HepG2 (cell line): ENCODE data around the gene ANKRD52. TPM values are rescaled to one million over a fixed set of nuclear protein-coding genes. Genes with fewer than 3 reads are reported as not detected.
A peak's percentile ranks its signal among the peaks of the same experiment; 100 is the strongest.

Source experiments
- ATAC-seq: fragments of 200-7000 bp; cut with Tn5 transposase; 3 replicates; pipeline ENCODE4 v1.9.1; 2020; ENCODE audit warnings: mild to moderate bottlenecking, moderate library complexity
- BruUV-seq: library from RNA; stranded (reverse); fragments of 400-500 nt; replicated peaks from 2 replicates; lab custom pipeline; 2021; lab: Mats Ljungman, UMichigan
- CTCF ChIA-PET: fragments of 300-600 bp; formaldehyde crosslinking; extraction: SDS; loops from one replicate; lab custom pipeline; 2021; ENCODE audit warnings: low total read pairs, inconsistent platforms, low intra/inter-chr PET ratio; lab: Yijun Ruan, JAX
- POLR2A ChIA-PET: fragments of 350-600 bp; sonication (Branson Sonifier 250); formaldehyde crosslinking; loops from one replicate; lab custom pipeline; 2020; ENCODE audit warnings: antibody characterized with exemption, inconsistent platforms; lab: Yijun Ruan, JAX
- DNase-seq: peaks from one replicate; pipeline ENCODE4 v3.0.0-alpha.2; 2015; ENCODE audit warnings: low spot score
- FAIRE-seq: peaks from 3 replicates; lab custom pipeline; 2011; peaks lifted over from hg19 to GRCh38; lab: Jason Lieb, UNC
- H2AFZ ChIP-seq: one replicate; pipeline ENCODE4 v1.6.1; 2011; ENCODE audit warnings: low read length, inconsistent platforms
- H3K27ac ChIP-seq: fragments of 300-600 bp; 3 replicates; pipeline ENCODE4 v1.8.0; 2011; ENCODE audit warnings: mixed run types, mild to moderate bottlenecking, mixed read lengths, low read length, inconsistent platforms; ENCODE audit not compliant: insufficient read depth; ENCODE audit errors: extremely low read length
- H3K27me3 ChIP-seq, 2 experiments: fragments of 200-600 bp in 1 of 2; 2 replicates in 1 of 2; 3 replicates in 1 of 2; pipeline versions ENCODE4 v1.6.0 to v1.8.0; 2011; ENCODE audit warnings: low read length in 2 of 2, mild to moderate bottlenecking in 2 of 2, moderate library complexity in 2 of 2, inconsistent platforms in 1 of 2; ENCODE audit not compliant: insufficient read depth in 2 of 2, control insufficient read depth in 1 of 2
- H3K36me3 ChIP-seq, 2 experiments: fragments of 200-600 bp in 1 of 2; replicated peaks in 1 of 2; 2 replicates in 1 of 2; 3 replicates in 1 of 2; pipeline versions ENCODE4 v1.5.1 to v1.8.0; 2011; ENCODE audit warnings: low read length in 2 of 2, inconsistent platforms in 1 of 2; ENCODE audit not compliant: insufficient read depth in 2 of 2, control insufficient read depth in 1 of 2
- H3K4me1 ChIP-seq: 2 replicates; pipeline ENCODE4 v1.5.1; 2012; ENCODE audit warnings: low read length, inconsistent platforms; ENCODE audit not compliant: insufficient read depth
- H3K4me2 ChIP-seq: 2 replicates; pipeline ENCODE4 v1.6.0; 2011; ENCODE audit warnings: low read depth, low read length, inconsistent platforms
- H3K4me3 ChIP-seq, 3 experiments: fragments of 200-600 bp in 1 of 3; sonication (generic), shearing (Covaris generic) in 1 of 3; replicated peaks in 1 of 3; 2 replicates each; pipeline ENCODE4 v1.5.1; 2011 to 2016; ENCODE audit warnings: low read length in 3 of 3, inconsistent platforms in 2 of 3, low read depth in 2 of 3, mild to moderate bottlenecking in 2 of 3, control low read depth in 1 of 3, mixed read lengths in 1 of 3; ENCODE audit not compliant: insufficient read depth in 1 of 3
- H3K79me2 ChIP-seq: one replicate; pipeline ENCODE4 v1.6.1; 2011; ENCODE audit warnings: low read length, inconsistent platforms; ENCODE audit not compliant: insufficient read depth
- H3K9ac ChIP-seq: 2 replicates; pipeline ENCODE4 v1.6.0; 2011; ENCODE audit warnings: mild to moderate bottlenecking, low read depth, low read length, inconsistent platforms; ENCODE audit not compliant: insufficient read depth
- H3K9me3 ChIP-seq: 2 replicates; pipeline ENCODE4 v1.5.1; 2012; ENCODE audit warnings: mild to moderate bottlenecking, low read length
- H4K20me1 ChIP-seq: 2 replicates; pipeline ENCODE4 v1.6.0; 2011; ENCODE audit warnings: inconsistent platforms, mild to moderate bottlenecking, low read length, moderate library complexity; ENCODE audit not compliant: insufficient read depth
- GTF3A ChIP-seq: sonication (generic); formaldehyde crosslinking; conservative IDR thresholded peaks from 2 replicates; pipeline ENCODE4 v1.4.0; 2020; ENCODE audit warnings: mild to moderate bottlenecking, missing genetic modification reagents
- MBD4 ChIP-seq: IDR thresholded peaks from 2 replicates; pipeline ENCODE4 v1.6.1; 2012; ENCODE audit warnings: low read length, inconsistent platforms, borderline replicate concordance
- PCBP1 ChIP-seq: fragments of 200-400 bp; formaldehyde crosslinking; IDR thresholded peaks from 2 replicates; pipeline ENCODE4 v1.6.1; 2017; ENCODE audit warnings: mild to moderate bottlenecking, low read depth, low read length, borderline replicate concordance
- SMYD3 ChIP-seq: sonication (generic); formaldehyde crosslinking; IDR thresholded peaks from 2 replicates; pipeline ENCODE4 v1.8.1; 2023; ENCODE audit warnings: mild to moderate bottlenecking, missing genetic modification reagents
- SOX13 ChIP-seq, 3 experiments: fragments of 450-650 bp in 1 of 3; sonication (generic) in 1 of 3; formaldehyde crosslinking in 1 of 3; IDR thresholded peaks in 2 of 3; conservative IDR thresholded peaks in 1 of 3; 2 replicates each; pipeline versions ENCODE4 v1.5.0 to v1.6.1; 2016 to 2020; ENCODE audit warnings: antibody characterized with exemption in 1 of 3, mild to moderate bottlenecking in 1 of 3, missing compliant biosample characterization in 1 of 3, missing genetic modification reagents in 1 of 3, moderate library complexity in 1 of 3
- ZNF205 ChIP-seq: IDR thresholded peaks from 2 replicates; pipeline ENCODE4 v1.6.1; 2018; ENCODE audit warnings: missing biosample characterization, missing genetic modification reagents
- WGBS: methylation state at CpG from one replicate; pipeline ENCODE4 v1.1.6; 2017; ENCODE audit warnings: low lambda C conversion rate; 5-methylcytosine and 5-hydroxymethylcytosine counted together
- in situ Hi-C: cut with HindIII; loops from 2 replicates; pipeline ENCODE4 v1.10.0; 2017; ENCODE audit warnings: low pct_unique_long_range_greater_than_20kb; ENCODE audit not compliant: extremely low pct_ligation_motif_present
- intact Hi-C: fragments of 100-400 bp; cut with micrococcal nuclease; formaldehyde crosslinking; loops from one replicate; pipeline ENCODE4 v1.10.0; 2022; ENCODE audit not compliant: unreplicated experiment
- polyA plus RNA-seq, 8 experiments: library from polyadenylated mRNA; depleted of rRNA in 3 of 8; stranded (reverse) in 7 of 8; unstranded in 1 of 8; fragments of >200 nt; fragmentation: Illumina TruSeq in 4 of 8; extraction: Trizol in 4 of 8; gene quantifications; 2 replicates each; pipeline versions ENCODE4 v1.2.1 to v1.2.3, GENCODE V29; 2011 to 2016; ENCODE audit warnings: low read depth in 4 of 8, missing spikeins in 1 of 8, mixed read lengths in 1 of 8; ENCODE audit not compliant: insufficient read depth in 1 of 8
- total RNA-seq, 5 experiments: library from RNA; depleted of rRNA; stranded (reverse); fragments of >200 nt; fragmentation: Illumina TruSeq; extraction: Trizol; gene quantifications; 2 replicates each; pipeline ENCODE4 v1.2.3, GENCODE V29; 2016; ENCODE audit warnings: low read depth in 1 of 5
- TF ChIP-seq, protein P1 (sequence below): sonication (generic); formaldehyde crosslinking; IDR thresholded peaks from 2 replicates; pipeline ENCODE4 v1.4.0; 2020; ENCODE audit warnings: missing genetic modification reagents
- TF ChIP-seq, protein P2 (sequence below): sonication (generic); formaldehyde crosslinking; IDR thresholded peaks from 2 replicates; pipeline ENCODE4 v1.8.1; 2023; ENCODE audit warnings: mild to moderate bottlenecking, moderate library complexity, missing genetic modification reagents
- TF ChIP-seq, protein P3 (sequence below): sonication (generic); formaldehyde crosslinking; conservative IDR thresholded peaks from 2 replicates; pipeline ENCODE4 v1.5.0; 2020; ENCODE audit warnings: missing genetic modification reagents

The ANKRD52 gene
- total and polyA plus RNA-seq, 2 of the 13 experiments (the other 11 are each of a cell fraction or from before 2014, with no cell fraction given), result 7.8 to 9.2 TPM

DNA sequence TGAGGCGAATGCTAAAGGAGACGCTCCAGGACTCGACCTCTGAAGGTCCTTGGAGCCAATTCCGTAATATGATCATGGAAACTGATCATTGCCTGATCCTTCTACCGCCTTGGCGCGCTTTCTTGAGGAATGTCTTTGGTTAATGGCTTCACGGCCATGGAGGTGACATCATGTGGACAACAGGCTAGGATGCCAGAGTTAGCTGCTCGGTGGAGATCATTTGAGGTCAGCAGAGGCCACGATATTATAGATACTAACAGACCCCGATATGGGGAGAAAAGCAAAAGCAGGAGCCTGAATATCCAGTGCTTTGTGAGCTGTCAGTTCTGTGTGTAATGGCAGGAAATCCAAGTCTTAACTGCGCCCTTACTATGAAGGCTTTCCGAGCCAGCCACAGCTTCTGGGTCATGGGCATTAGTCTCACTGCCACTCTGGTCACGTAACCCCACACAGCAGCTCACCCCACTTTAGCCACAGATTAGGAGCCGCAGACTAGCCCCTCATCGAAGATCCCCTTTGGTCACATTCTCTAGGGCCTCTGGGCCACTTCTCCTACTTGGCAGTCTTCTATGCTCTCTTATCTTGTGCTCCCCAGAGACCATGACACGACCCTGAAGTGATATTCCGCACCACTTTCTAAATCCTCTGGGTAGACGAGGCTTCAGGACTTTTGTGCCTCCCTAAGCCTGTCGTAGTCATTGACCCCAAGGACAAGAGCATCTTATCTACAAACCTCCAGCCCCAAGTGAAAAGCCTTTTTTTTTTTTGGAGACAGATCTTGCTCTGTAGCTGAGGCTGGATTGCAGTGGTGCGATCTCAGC, 42.7 kb upstream of the ANKRD52 start (continued):
- TF ChIP-seq SOX13 (IDR thresholded peaks at IDR 0.05) (no peak), SOX13 (CRISPR knock-in tag; conservative IDR thresholded peaks at IDR 0.05 in 1 of 2, IDR thresholded peaks at IDR 0.05 in 1 of 2) (peak in 1 of 2 experiments; percentile 17; a peak in 1 of 4 replicates)
- TF ChIP-seq, all 625 proteins: peak for 25

DNA sequence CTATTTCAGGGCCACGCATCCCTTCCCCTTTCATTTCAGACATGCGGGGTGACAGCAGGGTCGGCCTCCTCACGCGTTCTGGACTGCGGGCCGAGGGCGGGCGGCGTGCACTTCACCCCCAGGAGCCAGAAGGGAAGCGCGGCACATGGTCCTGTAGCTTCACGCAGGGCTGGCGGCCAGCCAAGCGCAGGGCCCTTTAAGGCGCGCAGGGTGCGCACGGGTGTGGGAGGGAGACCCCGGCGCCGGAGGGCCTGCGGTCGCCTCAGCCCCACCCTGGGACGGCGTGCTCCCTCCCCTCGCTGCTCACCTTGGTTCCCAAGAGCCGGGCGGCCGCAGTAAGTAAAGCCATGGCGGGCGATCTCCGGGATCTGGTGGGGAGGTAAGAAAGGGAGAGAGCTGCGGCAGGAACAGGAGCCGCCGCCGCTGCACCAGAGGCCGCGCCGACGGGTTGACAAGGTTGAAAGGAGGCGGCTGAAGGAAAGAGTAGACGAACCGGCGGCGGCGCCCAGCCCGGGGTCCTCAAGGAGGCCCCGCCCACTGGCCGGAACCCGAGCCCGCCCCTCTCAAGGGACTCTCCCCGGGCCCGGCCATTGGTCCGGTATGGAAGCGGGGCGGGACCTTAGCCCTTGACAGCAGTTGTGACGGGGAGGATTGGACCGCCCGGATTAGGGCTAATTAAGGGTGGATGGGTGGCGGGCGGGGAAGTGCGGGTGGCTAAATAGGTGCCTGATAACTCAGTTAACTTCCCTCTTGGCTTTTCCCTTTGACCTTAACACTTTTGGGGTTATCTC, 41.9 kb upstream of the ANKRD52 start, which contains the start of gene CS:
TSS of gene CS (minus strand) at position 478 of the 791 bp plus-strand sequence. CDS start at position 349, 129 bp downstream.
- DNase-seq, result peak; percentile 96
- in situ Hi-C loops, result no loop called here
- H4K20me1 ChIP-seq, result no peaks in the 10 kb centered on the region; the same call in 1 of the 2 replicates
- peaks cover 3 to 15% of the 10 kb centered on the region in 2 experiments; a peak in 3 of 5 replicates for H3K36me3 ChIP-seq
- peak within 1 kb of the TSS; percentile 64 for H2AFZ ChIP-seq
- peak within 1 kb of the TSS; percentile 86 for H3K9ac ChIP-seq
- no peaks in the 10 kb centered on the region for H3K9me3 ChIP-seq
- peak within 1 kb of the TSS; percentile 96 for H3K27ac ChIP-seq
- CTCF ChIA-PET, result no interaction called here
- H3K4me2 ChIP-seq, result peak within 1 kb of the TSS; percentile 98
- peak within 1 kb of the TSS; percentile 76 to 97 (median 94) for H3K4me3 ChIP-seq
- peaks cover 41% of the 10 kb centered on the region for H3K79me2 ChIP-seq
- H3K4me1 ChIP-seq, result peaks cover 65% of the 10 kb centered on the region
- ATAC-seq, result peak; percentile 87
- POLR2A ChIA-PET, result interaction anchor here (0.6 to 2.8 kb wide), 13 partner anchors 11 to 337 kb away, joined by 3 to 16 read pairs (median 4); partner anchors contain the start of genes ANKRD52, COQ10A, ESYT1 and PA2G4
- no peaks in the 10 kb centered on the region; a peak in 1 of 5 replicates for H3K27me3 ChIP-seq
- WGBS, result 0% methylated on average over 11 of the region's 63 CpGs
- intact Hi-C loops, result loop anchor here (2.0 kb wide), 2 partner anchors 17 to 181 kb away; partner anchors contain the start of gene ZC3H10
- BruUV-seq, result no TSS peak
- FAIRE-seq, result peak; percentile 48
- TF ChIP-seq GTF3A (CRISPR knock-in tag) (no peak; the same call in 1 of the 2 replicates), PCBP1 (no peak), ZNF205 (CRISPR knock-in tag) (no peak), SMYD3 (CRISPR knock-in tag) (no peak), MBD4 (no peak)
- TF ChIP-seq, protein P1, sequence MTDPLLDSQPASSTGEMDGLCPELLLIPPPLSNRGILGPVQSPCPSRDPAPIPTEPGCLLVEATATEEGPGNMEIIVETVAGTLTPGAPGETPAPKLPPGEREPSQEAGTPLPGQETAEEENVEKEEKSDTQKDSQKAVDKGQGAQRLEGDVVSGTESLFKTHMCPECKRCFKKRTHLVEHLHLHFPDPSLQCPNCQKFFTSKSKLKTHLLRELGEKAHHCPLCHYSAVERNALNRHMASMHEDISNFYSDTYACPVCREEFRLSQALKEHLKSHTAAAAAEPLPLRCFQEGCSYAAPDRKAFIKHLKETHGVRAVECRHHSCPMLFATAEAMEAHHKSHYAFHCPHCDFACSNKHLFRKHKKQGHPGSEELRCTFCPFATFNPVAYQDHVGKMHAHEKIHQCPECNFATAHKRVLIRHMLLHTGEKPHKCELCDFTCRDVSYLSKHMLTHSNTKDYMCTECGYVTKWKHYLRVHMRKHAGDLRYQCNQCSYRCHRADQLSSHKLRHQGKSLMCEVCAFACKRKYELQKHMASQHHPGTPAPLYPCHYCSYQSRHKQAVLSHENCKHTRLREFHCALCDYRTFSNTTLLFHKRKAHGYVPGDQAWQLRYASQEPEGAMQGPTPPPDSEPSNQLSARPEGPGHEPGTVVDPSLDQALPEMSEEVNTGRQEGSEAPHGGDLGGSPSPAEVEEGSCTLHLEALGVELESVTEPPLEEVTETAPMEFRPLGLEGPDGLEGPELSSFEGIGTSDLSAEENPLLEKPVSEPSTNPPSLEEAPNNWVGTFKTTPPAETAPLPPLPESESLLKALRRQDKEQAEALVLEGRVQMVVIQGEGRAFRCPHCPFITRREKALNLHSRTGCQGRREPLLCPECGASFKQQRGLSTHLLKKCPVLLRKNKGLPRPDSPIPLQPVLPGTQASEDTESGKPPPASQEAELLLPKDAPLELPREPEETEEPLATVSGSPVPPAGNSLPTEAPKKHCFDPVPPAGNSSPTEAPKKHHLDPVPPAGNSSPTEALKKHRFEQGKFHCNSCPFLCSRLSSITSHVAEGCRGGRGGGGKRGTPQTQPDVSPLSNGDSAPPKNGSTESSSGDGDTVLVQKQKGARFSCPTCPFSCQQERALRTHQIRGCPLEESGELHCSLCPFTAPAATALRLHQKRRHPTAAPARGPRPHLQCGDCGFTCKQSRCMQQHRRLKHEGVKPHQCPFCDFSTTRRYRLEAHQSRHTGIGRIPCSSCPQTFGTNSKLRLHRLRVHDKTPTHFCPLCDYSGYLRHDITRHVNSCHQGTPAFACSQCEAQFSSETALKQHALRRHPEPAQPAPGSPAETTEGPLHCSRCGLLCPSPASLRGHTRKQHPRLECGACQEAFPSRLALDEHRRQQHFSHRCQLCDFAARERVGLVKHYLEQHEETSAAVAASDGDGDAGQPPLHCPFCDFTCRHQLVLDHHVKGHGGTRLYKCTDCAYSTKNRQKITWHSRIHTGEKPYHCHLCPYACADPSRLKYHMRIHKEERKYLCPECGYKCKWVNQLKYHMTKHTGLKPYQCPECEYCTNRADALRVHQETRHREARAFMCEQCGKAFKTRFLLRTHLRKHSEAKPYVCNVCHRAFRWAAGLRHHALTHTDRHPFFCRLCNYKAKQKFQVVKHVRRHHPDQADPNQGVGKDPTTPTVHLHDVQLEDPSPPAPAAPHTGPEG, result no peak
- TF ChIP-seq, protein P2, sequence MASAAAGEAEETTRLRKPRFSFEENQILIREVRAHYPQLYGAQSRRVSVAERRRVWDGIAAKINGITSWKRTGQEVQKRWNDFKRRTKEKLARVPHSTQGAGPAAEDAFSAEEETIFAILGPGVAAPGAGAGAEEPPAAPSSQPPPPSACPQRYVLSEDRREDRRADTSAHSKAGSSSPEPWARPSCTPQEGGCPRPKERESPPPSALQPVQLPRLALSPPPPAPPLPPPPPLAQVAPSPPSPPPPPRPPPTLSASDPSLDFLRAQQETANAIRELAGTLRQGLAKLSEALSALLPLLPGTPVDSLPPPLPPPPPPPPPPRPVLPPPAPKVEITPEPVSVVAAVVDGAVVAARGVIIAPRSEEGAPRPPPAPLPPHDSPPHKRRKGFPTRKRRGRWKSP (CRISPR knock-in tag), result peak; percentile 62
- TF ChIP-seq, protein P3, sequence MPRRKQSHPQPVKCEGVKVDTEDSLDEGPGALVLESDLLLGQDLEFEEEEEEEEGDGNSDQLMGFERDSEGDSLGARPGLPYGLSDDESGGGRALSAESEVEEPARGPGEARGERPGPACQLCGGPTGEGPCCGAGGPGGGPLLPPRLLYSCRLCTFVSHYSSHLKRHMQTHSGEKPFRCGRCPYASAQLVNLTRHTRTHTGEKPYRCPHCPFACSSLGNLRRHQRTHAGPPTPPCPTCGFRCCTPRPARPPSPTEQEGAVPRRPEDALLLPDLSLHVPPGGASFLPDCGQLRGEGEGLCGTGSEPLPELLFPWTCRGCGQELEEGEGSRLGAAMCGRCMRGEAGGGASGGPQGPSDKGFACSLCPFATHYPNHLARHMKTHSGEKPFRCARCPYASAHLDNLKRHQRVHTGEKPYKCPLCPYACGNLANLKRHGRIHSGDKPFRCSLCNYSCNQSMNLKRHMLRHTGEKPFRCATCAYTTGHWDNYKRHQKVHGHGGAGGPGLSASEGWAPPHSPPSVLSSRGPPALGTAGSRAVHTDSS (CRISPR knock-in tag), result no peak
